GM12878 (cell line): ENCODE results near the gene CFAP91. TPM values are rescaled to one million over a fixed set of nuclear protein-coding genes. Genes with fewer than 3 reads are reported as not detected.
A peak's percentile ranks its signal among the peaks of the same experiment; 100 is the strongest.

Experiments used
- CHD1 ChIP-seq: IDR thresholded peaks from 2 replicates; pipeline ENCODE4 v1.6.1; 2012; ENCODE audit warnings: low read depth, low read length, improper control_type of control experiment
- KDM1A ChIP-seq: fragments of 200-600 bp; sonication (generic); IDR thresholded peaks from 2 replicates; pipeline ENCODE4 v1.6.1; 2016; ENCODE audit warnings: borderline replicate concordance
- NR2F1 ChIP-seq: fragments of 450-650 bp; conservative IDR thresholded peaks from 2 replicates; pipeline ENCODE4 v1.6.1; 2017; ENCODE audit warnings: mild to moderate bottlenecking
- POU2F2 ChIP-seq: IDR thresholded peaks from 3 replicates; pipeline ENCODE4 v1.6.1; 2011; ENCODE audit warnings: low read depth, mild to moderate bottlenecking, low read length, borderline replicate concordance
- TBL1XR1 ChIP-seq: IDR thresholded peaks from 2 replicates; pipeline ENCODE4 v1.6.1; 2012; ENCODE audit warnings: low read depth, low read length, improper control_type of control experiment
- WRNIP1 ChIP-seq: IDR thresholded peaks from 2 replicates; pipeline ENCODE4 v1.6.1; 2011; ENCODE audit warnings: low read depth, low read length, improper control_type of control experiment, borderline replicate concordance
- ZSCAN29 ChIP-seq: fragments of 450-650 bp; IDR thresholded peaks from 2 replicates; pipeline ENCODE4 v1.6.1; 2017; ENCODE audit warnings: mild to moderate bottlenecking, moderate library complexity
- polyA plus RNA-seq, 11 experiments: library from polyadenylated mRNA; depleted of rRNA in 4 of 11; unstranded in 6 of 11; stranded (reverse) in 5 of 11; fragments of >200 nt; fragmentation: Nextera tagmentation in 4 of 11; fragmentation: Illumina TruSeq in 1 of 11; extraction: Ambion mirVana in 4 of 11; extraction: Trizol in 1 of 11; gene quantifications; 1 replicate in 1 of 11; 2 replicates in 10 of 11; pipeline versions ENCODE4 v1.2.1 to v1.2.3, GENCODE V29; 2011 to 2016; ENCODE audit warnings: inconsistent platforms in 2 of 11, missing spikeins in 2 of 11, low read depth in 1 of 11
- total RNA-seq, 4 experiments: library from RNA; depleted of rRNA in 3 of 4; stranded (reverse); fragments of >200 nt in 3 of 4; fragmentation: Illumina TruSeq in 1 of 4; extraction: Trizol in 1 of 4; gene quantifications; 2 replicates each; pipeline versions ENCODE4 v1.2.1 to v1.2.3, GENCODE V29; 2013 to 2021
- TF ChIP-seq, protein P1 (sequence below): fragments of 450-650 bp; IDR thresholded peaks from 2 replicates; pipeline ENCODE4 v1.6.1; 2018; ENCODE audit warnings: borderline replicate concordance, mild to moderate bottlenecking; ENCODE audit not compliant: partially characterized antibody
- TF ChIP-seq, protein P2 (sequence below): fragments of 450-650 bp; formaldehyde crosslinking; IDR thresholded peaks from 2 replicates; pipeline ENCODE4 v1.4.0; 2020; ENCODE audit warnings: mild to moderate bottlenecking, moderate library complexity
- TF ChIP-seq, protein P3 (sequence below): fragments of 450-650 bp; IDR thresholded peaks from 2 replicates; pipeline ENCODE4 v1.6.1; 2014; ENCODE audit warnings: mild to moderate bottlenecking
- TF ChIP-seq, protein P4 (sequence below): fragments of 450-650 bp; IDR thresholded peaks from 2 replicates; pipeline ENCODE4 v1.6.1; 2016; ENCODE audit warnings: mild to moderate bottlenecking, moderate library complexity, borderline replicate concordance
- TF ChIP-seq, protein P5 (sequence below): IDR thresholded peaks from 2 replicates; pipeline ENCODE4 v1.6.1; 2012; ENCODE audit warnings: improper control_type of control experiment, low read depth, low read length; ENCODE audit not compliant: insufficient replicate concordance

Gene CFAP91
- total and polyA plus RNA-seq, 10 of the 15 experiments (the other 5 are each of a cell fraction or from before 2014, with no cell fraction given), result 0.03 to 2.2 (median 0.92) TPM

DNA sequence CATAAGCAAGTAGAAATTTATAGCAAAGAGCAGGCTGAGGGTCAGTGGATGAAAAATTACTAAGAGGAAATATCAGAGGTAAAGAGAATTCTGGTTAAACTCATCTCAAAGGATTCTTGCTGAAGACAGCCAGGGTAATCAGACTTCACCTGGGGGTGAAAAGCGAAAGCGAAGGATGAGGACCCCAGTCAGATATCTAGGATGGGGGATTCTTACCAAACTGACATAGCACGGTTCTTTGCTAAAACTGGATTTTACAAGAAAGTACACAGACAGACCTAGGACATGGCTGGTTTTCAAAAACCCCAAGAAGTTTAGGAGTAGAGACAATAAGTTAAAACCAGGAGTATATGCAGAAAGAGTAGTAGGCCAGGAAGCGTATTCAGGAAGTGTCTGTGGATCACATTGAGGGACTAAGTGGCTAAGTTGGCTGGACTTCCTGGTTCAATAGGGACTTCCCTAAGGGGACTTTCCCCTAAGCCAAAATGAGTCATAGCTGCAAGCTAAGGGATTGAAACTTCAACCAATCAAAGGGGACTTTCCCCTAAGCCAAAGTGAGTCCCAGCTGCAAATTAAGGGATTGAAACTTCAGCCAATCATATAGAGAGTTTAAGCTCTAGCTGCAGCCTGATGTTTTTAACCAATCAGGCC, 2.4 kb upstream of the CFAP91 start (continued):
- TF ChIP-seq, protein P1, sequence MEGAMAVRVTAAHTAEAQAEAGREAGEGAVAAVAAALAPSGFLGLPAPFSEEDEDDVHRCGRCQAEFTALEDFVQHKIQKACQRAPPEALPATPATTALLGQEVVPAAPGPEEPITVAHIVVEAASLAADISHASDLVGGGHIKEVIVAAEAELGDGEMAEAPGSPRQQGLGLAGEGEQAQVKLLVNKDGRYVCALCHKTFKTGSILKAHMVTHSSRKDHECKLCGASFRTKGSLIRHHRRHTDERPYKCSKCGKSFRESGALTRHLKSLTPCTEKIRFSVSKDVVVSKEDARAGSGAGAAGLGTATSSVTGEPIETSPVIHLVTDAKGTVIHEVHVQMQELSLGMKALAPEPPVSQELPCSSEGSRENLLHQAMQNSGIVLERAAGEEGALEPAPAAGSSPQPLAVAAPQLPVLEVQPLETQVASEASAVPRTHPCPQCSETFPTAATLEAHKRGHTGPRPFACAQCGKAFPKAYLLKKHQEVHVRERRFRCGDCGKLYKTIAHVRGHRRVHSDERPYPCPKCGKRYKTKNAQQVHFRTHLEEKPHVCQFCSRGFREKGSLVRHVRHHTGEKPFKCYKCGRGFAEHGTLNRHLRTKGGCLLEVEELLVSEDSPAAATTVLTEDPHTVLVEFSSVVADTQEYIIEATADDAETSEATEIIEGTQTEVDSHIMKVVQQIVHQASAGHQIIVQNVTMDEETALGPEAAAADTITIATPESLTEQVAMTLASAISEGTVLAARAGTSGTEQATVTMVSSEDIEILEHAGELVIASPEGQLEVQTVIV, result peak; percentile 87
- TF ChIP-seq POU2F2 (no peak), KDM1A (no peak), WRNIP1 (no peak), TBL1XR1 (no peak), CHD1 (no peak), NR2F1 (no peak), ZSCAN29 (no peak)
- TF ChIP-seq, protein P2, sequence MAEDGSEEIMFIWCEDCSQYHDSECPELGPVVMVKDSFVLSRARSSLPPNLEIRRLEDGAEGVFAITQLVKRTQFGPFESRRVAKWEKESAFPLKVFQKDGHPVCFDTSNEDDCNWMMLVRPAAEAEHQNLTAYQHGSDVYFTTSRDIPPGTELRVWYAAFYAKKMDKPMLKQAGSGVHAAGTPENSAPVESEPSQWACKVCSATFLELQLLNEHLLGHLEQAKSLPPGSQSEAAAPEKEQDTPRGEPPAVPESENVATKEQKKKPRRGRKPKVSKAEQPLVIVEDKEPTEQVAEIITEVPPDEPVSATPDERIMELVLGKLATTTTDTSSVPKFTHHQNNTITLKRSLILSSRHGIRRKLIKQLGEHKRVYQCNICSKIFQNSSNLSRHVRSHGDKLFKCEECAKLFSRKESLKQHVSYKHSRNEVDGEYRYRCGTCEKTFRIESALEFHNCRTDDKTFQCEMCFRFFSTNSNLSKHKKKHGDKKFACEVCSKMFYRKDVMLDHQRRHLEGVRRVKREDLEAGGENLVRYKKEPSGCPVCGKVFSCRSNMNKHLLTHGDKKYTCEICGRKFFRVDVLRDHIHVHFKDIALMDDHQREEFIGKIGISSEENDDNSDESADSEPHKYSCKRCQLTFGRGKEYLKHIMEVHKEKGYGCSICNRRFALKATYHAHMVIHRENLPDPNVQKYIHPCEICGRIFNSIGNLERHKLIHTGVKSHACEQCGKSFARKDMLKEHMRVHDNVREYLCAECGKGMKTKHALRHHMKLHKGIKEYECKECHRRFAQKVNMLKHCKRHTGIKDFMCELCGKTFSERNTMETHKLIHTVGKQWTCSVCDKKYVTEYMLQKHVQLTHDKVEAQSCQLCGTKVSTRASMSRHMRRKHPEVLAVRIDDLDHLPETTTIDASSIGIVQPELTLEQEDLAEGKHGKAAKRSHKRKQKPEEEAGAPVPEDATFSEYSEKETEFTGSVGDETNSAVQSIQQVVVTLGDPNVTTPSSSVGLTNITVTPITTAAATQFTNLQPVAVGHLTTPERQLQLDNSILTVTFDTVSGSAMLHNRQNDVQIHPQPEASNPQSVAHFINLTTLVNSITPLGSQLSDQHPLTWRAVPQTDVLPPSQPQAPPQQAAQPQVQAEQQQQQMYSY (CRISPR knock-in tag), result no peak
- TF ChIP-seq, protein P3, sequence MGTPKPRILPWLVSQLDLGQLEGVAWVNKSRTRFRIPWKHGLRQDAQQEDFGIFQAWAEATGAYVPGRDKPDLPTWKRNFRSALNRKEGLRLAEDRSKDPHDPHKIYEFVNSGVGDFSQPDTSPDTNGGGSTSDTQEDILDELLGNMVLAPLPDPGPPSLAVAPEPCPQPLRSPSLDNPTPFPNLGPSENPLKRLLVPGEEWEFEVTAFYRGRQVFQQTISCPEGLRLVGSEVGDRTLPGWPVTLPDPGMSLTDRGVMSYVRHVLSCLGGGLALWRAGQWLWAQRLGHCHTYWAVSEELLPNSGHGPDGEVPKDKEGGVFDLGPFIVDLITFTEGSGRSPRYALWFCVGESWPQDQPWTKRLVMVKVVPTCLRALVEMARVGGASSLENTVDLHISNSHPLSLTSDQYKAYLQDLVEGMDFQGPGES, result no peak
- TF ChIP-seq, protein P4, sequence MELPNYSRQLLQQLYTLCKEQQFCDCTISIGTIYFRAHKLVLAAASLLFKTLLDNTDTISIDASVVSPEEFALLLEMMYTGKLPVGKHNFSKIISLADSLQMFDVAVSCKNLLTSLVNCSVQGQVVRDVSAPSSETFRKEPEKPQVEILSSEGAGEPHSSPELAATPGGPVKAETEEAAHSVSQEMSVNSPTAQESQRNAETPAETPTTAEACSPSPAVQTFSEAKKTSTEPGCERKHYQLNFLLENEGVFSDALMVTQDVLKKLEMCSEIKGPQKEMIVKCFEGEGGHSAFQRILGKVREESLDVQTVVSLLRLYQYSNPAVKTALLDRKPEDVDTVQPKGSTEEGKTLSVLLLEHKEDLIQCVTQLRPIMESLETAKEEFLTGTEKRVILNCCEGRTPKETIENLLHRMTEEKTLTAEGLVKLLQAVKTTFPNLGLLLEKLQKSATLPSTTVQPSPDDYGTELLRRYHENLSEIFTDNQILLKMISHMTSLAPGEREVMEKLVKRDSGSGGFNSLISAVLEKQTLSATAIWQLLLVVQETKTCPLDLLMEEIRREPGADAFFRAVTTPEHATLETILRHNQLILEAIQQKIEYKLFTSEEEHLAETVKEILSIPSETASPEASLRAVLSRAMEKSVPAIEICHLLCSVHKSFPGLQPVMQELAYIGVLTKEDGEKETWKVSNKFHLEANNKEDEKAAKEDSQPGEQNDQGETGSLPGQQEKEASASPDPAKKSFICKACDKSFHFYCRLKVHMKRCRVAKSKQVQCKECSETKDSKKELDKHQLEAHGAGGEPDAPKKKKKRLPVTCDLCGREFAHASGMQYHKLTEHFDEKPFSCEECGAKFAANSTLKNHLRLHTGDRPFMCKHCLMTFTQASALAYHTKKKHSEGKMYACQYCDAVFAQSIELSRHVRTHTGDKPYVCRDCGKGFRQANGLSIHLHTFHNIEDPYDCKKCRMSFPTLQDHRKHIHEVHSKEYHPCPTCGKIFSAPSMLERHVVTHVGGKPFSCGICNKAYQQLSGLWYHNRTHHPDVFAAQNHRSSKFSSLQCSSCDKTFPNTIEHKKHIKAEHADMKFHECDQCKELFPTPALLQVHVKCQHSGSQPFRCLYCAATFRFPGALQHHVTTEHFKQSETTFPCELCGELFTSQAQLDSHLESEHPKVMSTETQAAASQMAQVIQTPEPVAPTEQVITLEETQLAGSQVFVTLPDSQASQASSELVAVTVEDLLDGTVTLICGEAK, result no peak
- TF ChIP-seq, protein P5, sequence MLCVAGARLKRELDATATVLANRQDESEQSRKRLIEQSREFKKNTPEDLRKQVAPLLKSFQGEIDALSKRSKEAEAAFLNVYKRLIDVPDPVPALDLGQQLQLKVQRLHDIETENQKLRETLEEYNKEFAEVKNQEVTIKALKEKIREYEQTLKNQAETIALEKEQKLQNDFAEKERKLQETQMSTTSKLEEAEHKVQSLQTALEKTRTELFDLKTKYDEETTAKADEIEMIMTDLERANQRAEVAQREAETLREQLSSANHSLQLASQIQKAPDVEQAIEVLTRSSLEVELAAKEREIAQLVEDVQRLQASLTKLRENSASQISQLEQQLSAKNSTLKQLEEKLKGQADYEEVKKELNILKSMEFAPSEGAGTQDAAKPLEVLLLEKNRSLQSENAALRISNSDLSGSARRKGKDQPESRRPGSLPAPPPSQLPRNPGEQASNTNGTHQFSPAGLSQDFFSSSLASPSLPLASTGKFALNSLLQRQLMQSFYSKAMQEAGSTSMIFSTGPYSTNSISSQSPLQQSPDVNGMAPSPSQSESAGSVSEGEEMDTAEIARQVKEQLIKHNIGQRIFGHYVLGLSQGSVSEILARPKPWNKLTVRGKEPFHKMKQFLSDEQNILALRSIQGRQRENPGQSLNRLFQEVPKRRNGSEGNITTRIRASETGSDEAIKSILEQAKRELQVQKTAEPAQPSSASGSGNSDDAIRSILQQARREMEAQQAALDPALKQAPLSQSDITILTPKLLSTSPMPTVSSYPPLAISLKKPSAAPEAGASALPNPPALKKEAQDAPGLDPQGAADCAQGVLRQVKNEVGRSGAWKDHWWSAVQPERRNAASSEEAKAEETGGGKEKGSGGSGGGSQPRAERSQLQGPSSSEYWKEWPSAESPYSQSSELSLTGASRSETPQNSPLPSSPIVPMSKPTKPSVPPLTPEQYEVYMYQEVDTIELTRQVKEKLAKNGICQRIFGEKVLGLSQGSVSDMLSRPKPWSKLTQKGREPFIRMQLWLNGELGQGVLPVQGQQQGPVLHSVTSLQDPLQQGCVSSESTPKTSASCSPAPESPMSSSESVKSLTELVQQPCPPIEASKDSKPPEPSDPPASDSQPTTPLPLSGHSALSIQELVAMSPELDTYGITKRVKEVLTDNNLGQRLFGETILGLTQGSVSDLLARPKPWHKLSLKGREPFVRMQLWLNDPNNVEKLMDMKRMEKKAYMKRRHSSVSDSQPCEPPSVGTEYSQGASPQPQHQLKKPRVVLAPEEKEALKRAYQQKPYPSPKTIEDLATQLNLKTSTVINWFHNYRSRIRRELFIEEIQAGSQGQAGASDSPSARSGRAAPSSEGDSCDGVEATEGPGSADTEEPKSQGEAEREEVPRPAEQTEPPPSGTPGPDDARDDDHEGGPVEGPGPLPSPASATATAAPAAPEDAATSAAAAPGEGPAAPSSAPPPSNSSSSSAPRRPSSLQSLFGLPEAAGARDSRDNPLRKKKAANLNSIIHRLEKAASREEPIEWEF, result no peak
